ENCODE results near the gene P2RY14. TPM values are rescaled to one million over a fixed set of nuclear protein-coding genes. Genes with fewer than 3 reads are reported as not detected.

The P2RY14 gene
- total RNA-seq, 1 experiment from 2014 or later = not detected

- peaks cover 25% of the 10 kb centered on the region for H3K4me1 Mint-ChIP-seq
- H3K36me3 Mint-ChIP-seq = peaks cover 12% of the 10 kb centered on the region
- H3K9me3 Mint-ChIP-seq = peaks cover 13% of the 10 kb centered on the region
- H3K27me3 Mint-ChIP-seq (ENCODE audit: low read depth) = no peaks in the 10 kb centered on the region
- H3K27ac Mint-ChIP-seq = no peak overlapping the region
- ChIA-PET POLR2A (interaction anchor here (0.5 kb wide), 1 partner anchor 107 kb away, joined by 5 read pairs; no protein-coding TSS in a partner anchor), CTCF (interaction anchor here (0.6 to 2.6 kb wide), 4 partner anchors 8 to 58 kb away, joined by 3 to 7 read pairs (median 4); partner anchors contain the start of gene P2RY14)
- no peak for DNase-seq (ENCODE audit: low spot score)
- no peak overlapping the region for H3K4me3 Mint-ChIP-seq
- ATAC-seq = no peak
- TF ChIP-seq ZNF232 (CRISPR knock-in tag; IDR thresholded peaks at IDR 0.05) (no peak), NR1H2 (CRISPR knock-in tag; IDR thresholded peaks at IDR 0.05) (no peak), NR2C2 (CRISPR knock-in tag; IDR thresholded peaks at IDR 0.05) (no peak), ZNF263 (CRISPR knock-in tag; IDR thresholded peaks at IDR 0.05; ENCODE audit: low read depth) (no peak), FOXK1 (CRISPR knock-in tag; IDR thresholded peaks at IDR 0.05) (no peak)
These were observed 51.5 kb downstream of the P2RY14 start for GRCh38 chr3:151226825-151227224.

DNA sequence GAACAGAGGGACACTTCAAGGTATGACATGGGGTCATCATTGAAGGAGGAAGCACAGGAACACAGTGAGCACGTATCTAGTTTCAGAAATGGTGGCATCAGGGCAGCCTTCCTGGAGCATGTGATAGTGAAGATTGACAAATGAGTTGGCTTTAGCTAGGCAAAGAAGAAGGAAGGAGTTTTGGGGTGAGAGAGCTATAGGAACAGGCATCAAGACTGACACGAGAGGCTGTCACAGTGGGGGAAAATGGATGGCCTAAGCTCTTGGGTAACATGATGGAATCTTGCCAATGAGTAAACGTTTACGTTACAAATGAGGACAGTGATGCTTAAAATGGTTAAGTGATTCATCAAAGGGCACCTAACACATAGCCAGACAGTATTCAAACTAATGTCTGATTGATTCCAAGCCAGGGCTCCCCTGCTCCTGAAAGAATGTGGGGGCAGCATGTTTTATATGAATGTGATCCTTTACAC lies 52.2 kb downstream of the P2RY14 start:
- peaks cover 19% of the 10 kb centered on the region for H3K36me3 Mint-ChIP-seq
- H3K4me1 Mint-ChIP-seq = peaks cover 24% of the 10 kb centered on the region
- peaks cover 19% of the 10 kb centered on the region for H3K9me3 Mint-ChIP-seq
- TF ChIP-seq MXD4 (CRISPR knock-in tag; IDR thresholded peaks at IDR 0.05; ENCODE audit: borderline replicate concordance) (no peak), ATF3 (CRISPR knock-in tag; conservative IDR thresholded peaks at IDR 0.05) (no peak), ZNF263 (CRISPR knock-in tag; IDR thresholded peaks at IDR 0.05; ENCODE audit: low read depth) (no peak), CBFB (CRISPR knock-in tag; IDR thresholded peaks at IDR 0.05; ENCODE audit: low read depth) (no peak), PRDM15 (CRISPR knock-in tag; IDR thresholded peaks at IDR 0.05) (no peak), TCF7 (CRISPR knock-in tag; IDR thresholded peaks at IDR 0.05; ENCODE audit: low read depth) (no peak), MYBL2 (CRISPR knock-in tag; IDR thresholded peaks at IDR 0.05) (no peak), SP1 (CRISPR knock-in tag; conservative IDR thresholded peaks at IDR 0.05) (no peak), FOXP4 (CRISPR knock-in tag; IDR thresholded peaks at IDR 0.05) (no peak), ZNF219 (CRISPR knock-in tag; IDR thresholded peaks at IDR 0.05; ENCODE audit: borderline replicate concordance) (no peak), MAX (CRISPR knock-in tag; IDR thresholded peaks at IDR 0.05) (no peak), HMGXB4 (CRISPR knock-in tag; IDR thresholded peaks at IDR 0.05) (no peak)
- TF ChIP-seq, protein P1, sequence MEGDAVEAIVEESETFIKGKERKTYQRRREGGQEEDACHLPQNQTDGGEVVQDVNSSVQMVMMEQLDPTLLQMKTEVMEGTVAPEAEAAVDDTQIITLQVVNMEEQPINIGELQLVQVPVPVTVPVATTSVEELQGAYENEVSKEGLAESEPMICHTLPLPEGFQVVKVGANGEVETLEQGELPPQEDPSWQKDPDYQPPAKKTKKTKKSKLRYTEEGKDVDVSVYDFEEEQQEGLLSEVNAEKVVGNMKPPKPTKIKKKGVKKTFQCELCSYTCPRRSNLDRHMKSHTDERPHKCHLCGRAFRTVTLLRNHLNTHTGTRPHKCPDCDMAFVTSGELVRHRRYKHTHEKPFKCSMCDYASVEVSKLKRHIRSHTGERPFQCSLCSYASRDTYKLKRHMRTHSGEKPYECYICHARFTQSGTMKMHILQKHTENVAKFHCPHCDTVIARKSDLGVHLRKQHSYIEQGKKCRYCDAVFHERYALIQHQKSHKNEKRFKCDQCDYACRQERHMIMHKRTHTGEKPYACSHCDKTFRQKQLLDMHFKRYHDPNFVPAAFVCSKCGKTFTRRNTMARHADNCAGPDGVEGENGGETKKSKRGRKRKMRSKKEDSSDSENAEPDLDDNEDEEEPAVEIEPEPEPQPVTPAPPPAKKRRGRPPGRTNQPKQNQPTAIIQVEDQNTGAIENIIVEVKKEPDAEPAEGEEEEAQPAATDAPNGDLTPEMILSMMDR (IDR thresholded peaks at IDR 0.05) = no peak
- TF ChIP-seq, protein P2, sequence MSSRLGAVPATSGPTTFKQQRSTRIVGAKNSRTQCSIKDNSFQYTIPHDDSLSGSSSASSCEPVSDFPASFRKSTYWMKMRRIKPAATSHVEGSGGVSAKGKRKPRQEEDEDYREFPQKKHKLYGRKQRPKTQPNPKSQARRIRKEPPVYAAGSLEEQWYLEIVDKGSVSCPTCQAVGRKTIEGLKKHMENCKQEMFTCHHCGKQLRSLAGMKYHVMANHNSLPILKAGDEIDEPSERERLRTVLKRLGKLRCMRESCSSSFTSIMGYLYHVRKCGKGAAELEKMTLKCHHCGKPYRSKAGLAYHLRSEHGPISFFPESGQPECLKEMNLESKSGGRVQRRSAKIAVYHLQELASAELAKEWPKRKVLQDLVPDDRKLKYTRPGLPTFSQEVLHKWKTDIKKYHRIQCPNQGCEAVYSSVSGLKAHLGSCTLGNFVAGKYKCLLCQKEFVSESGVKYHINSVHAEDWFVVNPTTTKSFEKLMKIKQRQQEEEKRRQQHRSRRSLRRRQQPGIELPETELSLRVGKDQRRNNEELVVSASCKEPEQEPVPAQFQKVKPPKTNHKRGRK (CRISPR knock-in tag; IDR thresholded peaks at IDR 0.05; ENCODE audit: borderline replicate concordance) = no peak
- POLR2A ChIA-PET = no interaction called here
- H3K27me3 Mint-ChIP-seq (ENCODE audit: low read depth) = no peaks in the 10 kb centered on the region
- DNase-seq (ENCODE audit: low spot score) (no peak), ATAC-seq (no peak)
- no peak overlapping the region for H3K4me3 Mint-ChIP-seq
- H3K27ac Mint-ChIP-seq = no peak overlapping the region
- CTCF ChIA-PET = interaction anchor here (0.6 to 2.6 kb wide), 4 partner anchors 9 to 58 kb away, joined by 3 to 7 read pairs (median 4); partner anchors contain the start of gene P2RY14
